GDM1 (cell line): ENCODE data around the gene PGGHG.
"Not testable (repeated sequence)": the region's sequence is repeated elsewhere in the genome, so short reads cannot be mapped to it uniquely, and the experiment has no call there.

Experiments used
- DNase-seq: peaks from one replicate; lab custom pipeline; 2025; lab: John Stamatoyannopoulos, UW

Gene PGGHG

GRCh38 chr11:313787-314553 is 25.0 kb downstream of the PGGHG start, which contains the start of gene IFITM1:
Gene IFITM1, plus strand, starts transcription at chr11:314040. Its CDS starts 131 bp downstream, at chr11:314171.
- DNase-seq, result peak; percentile 82

- not testable (repeated sequence) for DNase-seq
Measured at GRCh38 chr11:314554-314875, 25.6 kb downstream of the PGGHG start.

- no peak for DNase-seq
Measured at GRCh38 chr11:315051-315481, 26.1 kb downstream of the PGGHG start.

- no peak for DNase-seq
Measured at GRCh38 chr11:315516-315994, 26.6 kb downstream of the PGGHG start.

- no peak for DNase-seq
Measured at GRCh38 chr11:316031-316701, 27.2 kb downstream of the PGGHG start.

- DNase-seq, result no peak
Measured at GRCh38 chr11:316891-317301, 28.0 kb downstream of the PGGHG start.

GRCh38 chr11:317668-318404 is 28.9 kb downstream of the PGGHG start:
- DNase-seq, result not testable (repeated sequence)

- not testable (repeated sequence) for DNase-seq
Measured at GRCh38 chr11:318405-319120, 29.6 kb downstream of the PGGHG start.

- DNase-seq, result not testable (repeated sequence)
Measured at GRCh38 chr11:319121-319887, 30.4 kb downstream of the PGGHG start.

- DNase-seq, result not testable (repeated sequence)
Measured at GRCh38 chr11:319888-320273, 31.0 kb downstream of the PGGHG start.

GRCh38 chr11:324156-324555 is 35.2 kb downstream of the PGGHG start:
- DNase-seq, result no peak

- DNase-seq, result not testable (repeated sequence)
Measured at GRCh38 chr11:324593-325517, 35.9 kb downstream of the PGGHG start.

- no peak for DNase-seq
Measured at GRCh38 chr11:325796-326591, 37.1 kb downstream of the PGGHG start.

GRCh38 chr11:326592-326841 is 37.6 kb downstream of the PGGHG start:
- DNase-seq, result no peak

GRCh38 chr11:326842-327580 is 38.1 kb downstream of the PGGHG start:
- DNase-seq, result peak; percentile 32

- no peak for DNase-seq
Measured at GRCh38 chr11:327581-327923, 38.6 kb downstream of the PGGHG start.

- DNase-seq, result no peak
Measured at GRCh38 chr11:328012-328411, 39.1 kb downstream of the PGGHG start.

- not testable (repeated sequence) for DNase-seq
Measured at GRCh38 chr11:328516-329100, 39.7 kb downstream of the PGGHG start.

GRCh38 chr11:329886-330253 is 40.9 kb downstream of the PGGHG start:
- no peak for DNase-seq
